Measurements from ENCODE around the gene NDUFA12.

NDUFA12 gene

DNA sequence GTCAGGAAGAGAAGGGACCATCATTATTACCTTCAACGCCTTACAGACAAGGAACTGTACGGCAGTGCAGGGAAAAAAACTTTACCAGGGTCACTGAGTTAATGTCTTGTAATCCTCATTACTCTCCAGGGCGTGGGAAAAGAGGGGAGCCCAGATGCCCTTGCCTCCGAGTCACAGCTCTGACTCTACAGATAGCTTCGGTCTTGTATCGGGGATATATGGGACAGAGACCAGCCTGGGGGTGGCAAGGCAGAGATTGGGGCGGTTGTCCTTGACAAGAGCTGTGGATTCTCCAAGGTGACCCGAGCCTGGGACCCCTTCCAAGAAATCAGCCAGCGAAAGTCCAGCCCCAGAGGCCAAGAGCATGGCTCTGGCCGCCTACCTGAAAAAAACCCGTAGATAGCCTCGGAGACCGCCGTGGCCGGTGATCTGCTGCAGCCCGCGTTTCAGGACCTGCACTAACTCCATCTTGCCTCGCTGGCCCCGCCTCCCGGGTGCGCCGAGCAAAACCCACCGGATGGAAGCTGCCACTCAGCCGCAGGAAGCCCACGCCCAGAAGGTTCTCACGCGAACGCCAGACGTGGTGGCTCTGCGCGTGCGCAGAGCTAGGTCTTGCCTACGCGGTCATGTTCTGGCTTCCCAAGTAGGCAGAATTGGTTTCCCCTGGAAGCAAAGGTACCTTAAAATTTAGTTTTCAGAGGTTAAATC is at the start of gene NDUFA12:
TSS of gene NDUFA12 (minus strand) at position 485 of the 708 bp plus-strand sequence. CDS start at position 468, 17 bp downstream.
- peak; percentile 88 for DNase-seq (ENCODE audit: extremely low read depth, low read depth)
- H3K4me3 ChIP-seq (replicated peaks; ENCODE audit: low read depth, low read length), result peak within 1 kb of the TSS; percentile 73
- TF ChIP-seq CTCF (IDR thresholded peaks at IDR 0.05; ENCODE audit: low read depth, low read length, missing control alignments), result no peak

DNA sequence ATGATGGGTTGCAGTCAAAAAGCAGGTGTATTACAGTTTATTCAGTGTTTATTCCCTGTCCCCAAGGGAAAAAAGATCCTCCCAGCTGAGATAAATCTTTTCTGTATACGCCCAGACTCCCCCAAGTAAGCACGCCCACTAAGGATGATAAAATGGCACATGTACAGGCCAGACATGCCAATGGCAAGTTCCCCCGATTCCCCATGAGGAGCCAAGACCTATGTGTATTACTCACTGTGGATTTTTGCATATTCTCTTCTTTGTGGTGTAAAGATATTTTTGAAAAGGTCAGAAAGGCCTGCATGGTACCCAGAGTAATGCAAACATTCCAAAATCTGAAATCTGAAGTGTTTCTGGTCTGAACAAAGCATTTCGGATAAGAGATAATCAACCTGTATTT is 47.7 kb upstream of the NDUFA12 start:
- no peak for TF ChIP-seq CTCF (IDR thresholded peaks at IDR 0.05; ENCODE audit: low read depth, low read length, missing control alignments)
- no peak for DNase-seq (ENCODE audit: extremely low read depth, low read depth)

GRCh38 chr12:95037906-95038305 is 34.4 kb upstream of the NDUFA12 start:
- H3K4me3 ChIP-seq (replicated peaks; ENCODE audit: low read depth, low read length), result no peak overlapping the region
- no peak for TF ChIP-seq CTCF (IDR thresholded peaks at IDR 0.05; ENCODE audit: low read depth, low read length, missing control alignments)
- DNase-seq (ENCODE audit: extremely low read depth, low read depth), result no peak

More for the DNA sequence above, 47.7 kb upstream of the NDUFA12 start:
- H3K4me3 ChIP-seq (replicated peaks; ENCODE audit: low read depth, low read length), result no peak overlapping the region

DNA sequence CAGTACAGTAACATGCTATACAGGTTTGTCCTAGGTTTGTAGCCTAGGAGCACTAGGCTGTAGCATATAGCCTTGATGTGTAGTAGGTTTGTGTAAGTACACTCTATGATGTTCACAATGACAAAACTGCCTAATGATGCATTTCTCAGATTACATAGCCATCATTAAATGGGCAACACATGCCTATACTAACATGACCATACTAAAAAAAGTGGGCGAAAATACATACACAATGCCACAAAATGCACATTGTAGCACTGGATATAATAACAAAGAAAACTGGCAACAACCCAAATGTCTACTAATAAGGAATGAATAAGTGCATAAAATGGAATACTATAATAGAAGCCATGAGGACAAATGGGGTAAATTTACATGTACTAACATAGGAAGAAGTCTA is 31.3 kb upstream of the NDUFA12 start:
- H3K4me3 ChIP-seq (replicated peaks; ENCODE audit: low read depth, low read length), result no peak overlapping the region
- DNase-seq (ENCODE audit: extremely low read depth, low read depth), result no peak
- no peak for TF ChIP-seq CTCF (IDR thresholded peaks at IDR 0.05; ENCODE audit: low read depth, low read length, missing control alignments)

DNA sequence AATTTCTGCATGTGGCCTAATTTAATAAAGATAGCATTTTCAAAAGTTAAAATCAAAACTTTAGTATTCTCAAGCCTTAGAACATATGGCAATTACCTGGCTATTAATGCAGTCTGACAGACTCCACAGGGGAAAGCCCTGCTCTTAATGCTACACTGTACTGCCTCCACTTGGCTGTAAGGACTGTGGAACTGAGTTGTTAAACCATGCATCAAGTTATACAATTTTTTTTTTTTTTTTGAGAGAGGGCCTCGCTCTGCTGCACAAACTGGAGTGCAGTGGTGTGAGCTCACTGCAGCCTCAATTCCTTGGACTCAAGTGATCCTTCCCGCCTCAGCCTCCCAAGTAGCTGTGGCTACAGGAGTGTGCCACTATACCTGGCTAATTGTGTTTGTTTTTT is 19.0 kb upstream of the NDUFA12 start:
- no peak for TF ChIP-seq CTCF (IDR thresholded peaks at IDR 0.05; ENCODE audit: low read depth, low read length, missing control alignments)
- DNase-seq (ENCODE audit: extremely low read depth, low read depth), result no peak
- H3K4me3 ChIP-seq (replicated peaks; ENCODE audit: low read depth, low read length), result no peak overlapping the region

DNA sequence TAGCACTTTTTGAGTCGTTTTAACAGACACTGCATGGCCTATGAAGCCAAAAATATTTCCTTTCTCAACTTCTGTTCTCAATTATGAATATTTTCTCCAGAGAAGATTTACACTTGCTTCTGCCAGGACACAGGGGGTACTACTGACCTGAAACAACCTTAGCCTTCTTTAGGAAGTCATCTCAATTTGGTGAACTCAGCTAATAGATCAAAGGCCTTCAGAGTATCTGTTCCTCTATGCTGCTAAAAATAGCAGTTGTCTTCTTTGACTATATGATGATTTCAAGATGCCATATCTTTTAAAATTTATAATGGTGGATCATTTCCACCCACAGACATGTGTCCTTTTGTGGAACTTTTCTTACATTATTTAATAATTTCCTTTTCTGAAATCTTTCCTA is 14.0 kb upstream of the NDUFA12 start:
- no peak overlapping the region for H3K4me3 ChIP-seq (replicated peaks; ENCODE audit: low read depth, low read length)
- TF ChIP-seq CTCF (IDR thresholded peaks at IDR 0.05; ENCODE audit: low read depth, low read length, missing control alignments), result no peak
- no peak for DNase-seq (ENCODE audit: extremely low read depth, low read depth)

GRCh38 chr12:95016120-95016519 is 12.6 kb upstream of the NDUFA12 start:
- no peak for TF ChIP-seq CTCF (IDR thresholded peaks at IDR 0.05; ENCODE audit: low read depth, low read length, missing control alignments)
- DNase-seq (ENCODE audit: extremely low read depth, low read depth), result no peak

More at GRCh38 chr12:95016120-95016519, 12.6 kb upstream of the NDUFA12 start:
- H3K4me3 ChIP-seq (replicated peaks; ENCODE audit: low read depth, low read length), result no peak overlapping the region
